B cell (primary cell): Measurements from ENCODE around the gene TSPAN9. TPM values are rescaled to one million over a fixed set of nuclear protein-coding genes. Genes with fewer than 3 reads are reported as not detected.

Source experiments
- ATAC-seq: fragments of 200-7000 bp; cut with Tn5 transposase; one replicate; pipeline ENCODE4 v1.10.0; 2021; ENCODE audit warnings: low read depth, mild to moderate bottlenecking, moderate number of reproducible peaks, moderate library complexity
- CTCF ChIA-PET: fragments of 350-600 bp; sonication (Branson Sonifier 250); formaldehyde crosslinking; loops from one replicate; lab custom pipeline; 2021; ENCODE audit warnings: antibody characterized with exemption, inconsistent platforms; lab: Charles Lee
- POLR2A ChIA-PET: fragments of 350-600 bp; sonication (Branson Sonifier 250); formaldehyde crosslinking; loops from one replicate; lab custom pipeline; 2021; ENCODE audit warnings: antibody characterized with exemption; lab: Charles Lee
- DNase-seq: peaks from one replicate; pipeline ENCODE4 v3.0.0; 2013
- H2AFZ ChIP-seq: 2 replicates; pipeline ENCODE4 v1.6.1; 2012; ENCODE audit warnings: mild to moderate bottlenecking, low read depth, low read length; ENCODE audit not compliant: insufficient read depth, poor library complexity, severe bottlenecking
- H3K27ac ChIP-seq, 2 donors: 1 replicate in 1 of 2; 2 replicates in 1 of 2; pipeline ENCODE4 v1.5.1; 2012 to 2013; ENCODE audit warnings: low read length in 2 of 2, mild to moderate bottlenecking in 2 of 2, moderate library complexity in 1 of 2
- H3K27me3 ChIP-seq, 4 experiments: fragments of 200-600 bp in 1 of 4; sonication (generic) in 1 of 4; replicated peaks in 1 of 4; 1 replicate in 2 of 4; 2 replicates in 2 of 4; pipeline versions ENCODE4 v1.6.1 to v1.7.0; 2013 to 2016; ENCODE audit warnings: low read length in 3 of 4, mild to moderate bottlenecking in 2 of 4, mixed read lengths in 1 of 4, moderate library complexity in 1 of 4; ENCODE audit not compliant: insufficient read depth in 4 of 4, control insufficient read depth in 3 of 4; ENCODE audit errors: control extremely low read depth in 1 of 4
- H3K36me3 ChIP-seq, 2 experiments: replicated peaks in 1 of 2; 1 replicate in 1 of 2; 2 replicates in 1 of 2; pipeline versions ENCODE4 v1.6.1 to v1.7.1; 2013; ENCODE audit warnings: low read length in 1 of 2; ENCODE audit not compliant: insufficient read depth in 2 of 2, control insufficient read depth in 1 of 2; ENCODE audit errors: control extremely low read depth in 1 of 2, extremely low read depth in 1 of 2
- H3K4me1 ChIP-seq, 2 donors: fragments of 200-600 bp in 1 of 2; sonication (generic) in 1 of 2; 1 replicate in 1 of 2; 2 replicates in 1 of 2; pipeline versions ENCODE4 v1.5.1 to v1.6.1; 2013 to 2017; ENCODE audit warnings: low read length in 2 of 2; ENCODE audit not compliant: control insufficient read depth in 2 of 2, insufficient read depth in 2 of 2
- H3K4me2 ChIP-seq: replicated peaks from 2 replicates; pipeline ENCODE3; 2012; ENCODE audit warnings: mild to moderate bottlenecking, low read depth, low read length; ENCODE audit not compliant: poor library complexity, severe bottlenecking
- H3K4me3 ChIP-seq, 5 experiments: fragments of 200-600 bp in 1 of 5; sonication (generic) in 1 of 5; 1 replicate in 3 of 5; 2 replicates in 2 of 5; pipeline versions ENCODE4 v1.5.1 to v1.7.0; 2011 to 2016; ENCODE audit warnings: low read length in 4 of 5, mild to moderate bottlenecking in 4 of 5, low read depth in 2 of 5, control low read depth in 1 of 5, moderate library complexity in 1 of 5; ENCODE audit not compliant: insufficient read depth in 1 of 5; ENCODE audit errors: control extremely low read depth in 1 of 5, extremely low read depth in 1 of 5
- H3K79me2 ChIP-seq: fragments of 200-600 bp; sonication (generic); one replicate; pipeline ENCODE4 v1.6.0; 2016; ENCODE audit warnings: low read length; ENCODE audit not compliant: control insufficient read depth, insufficient read depth
- H3K9ac ChIP-seq: fragments of 200-600 bp; sonication (generic); 2 replicates; pipeline ENCODE4 v1.6.1; 2017; ENCODE audit warnings: mild to moderate bottlenecking, low read length, moderate library complexity
- H3K9me3 ChIP-seq, 3 donors: one replicate each; pipeline versions ENCODE4 v1.6.1 to v1.7.1; 2013; ENCODE audit warnings: low read length in 2 of 3; ENCODE audit not compliant: control insufficient read depth in 2 of 3, insufficient read depth in 1 of 3; ENCODE audit errors: control extremely low read depth in 1 of 3
- H4K20me1 ChIP-seq: 2 replicates; pipeline ENCODE4 v1.6.0; 2012; ENCODE audit warnings: mild to moderate bottlenecking, low read length; ENCODE audit not compliant: insufficient read depth, control insufficient read depth, poor library complexity, severe bottlenecking
- H3K27ac Mint-ChIP-seq: one replicate; pipeline ENCODE4 v1.8.0; 2021; ENCODE audit warnings: mixed read lengths
- H3K27me3 Mint-ChIP-seq: one replicate; pipeline ENCODE4 v1.8.0; 2021; ENCODE audit warnings: mixed read lengths
- H3K4me1 Mint-ChIP-seq: one replicate; pipeline ENCODE4 v1.8.0; 2021; ENCODE audit warnings: mixed read lengths
- H3K4me3 Mint-ChIP-seq: one replicate; pipeline ENCODE4 v1.8.0; 2021; ENCODE audit warnings: mixed read lengths
- H3K9me3 Mint-ChIP-seq: one replicate; pipeline ENCODE4 v1.8.0; 2022; ENCODE audit warnings: mixed read lengths; ENCODE audit not compliant: insufficient read depth
- EZH2 ChIP-seq: IDR thresholded peaks from 2 replicates; pipeline ENCODE4 v1.6.1; 2012; ENCODE audit warnings: borderline replicate concordance, low read depth, mild to moderate bottlenecking, moderate library complexity, low read length; ENCODE audit not compliant: insufficient read depth, poor library complexity, severe bottlenecking
- WGBS: methylation state at CpG from one replicate; pipeline ENCODE4 v1.1.5; 2013; ENCODE audit warnings: missing lambda C conversion rate; ENCODE audit not compliant: insufficient coverage; 5-methylcytosine and 5-hydroxymethylcytosine counted together
- intact Hi-C: fragments of 100-400 bp; cut with micrococcal nuclease; formaldehyde crosslinking; loops from one replicate; pipeline ENCODE4 v1.10.0; 2022
- polyA plus RNA-seq: library from polyadenylated mRNA; depleted of rRNA; stranded (reverse); fragments of >200 nt; gene quantifications from 2 replicates; pipeline ENCODE4 v1.2.3, GENCODE V29; 2012
- total RNA-seq, 2 donors: library from RNA; stranded (reverse); fragments of 120-200 nt in 1 of 2; gene quantifications; 1 replicate in 1 of 2; 2 replicates in 1 of 2; pipeline versions ENCODE4 v1.2.3 to v1.2.4, GENCODE V29; 2013 to 2022
- TF ChIP-seq, protein P1 (sequence below): fragments of 200-600 bp; IDR thresholded peaks from one replicate; pipeline ENCODE4 v1.8.0; 2022; ENCODE audit warnings: antibody characterized with exemption, mild to moderate bottlenecking

Gene TSPAN9
- total and polyA plus RNA-seq, 2 donors (not counting 1 experiment from before 2014, with no cell fraction given), result 0.15 to 0.37 TPM

DNA sequence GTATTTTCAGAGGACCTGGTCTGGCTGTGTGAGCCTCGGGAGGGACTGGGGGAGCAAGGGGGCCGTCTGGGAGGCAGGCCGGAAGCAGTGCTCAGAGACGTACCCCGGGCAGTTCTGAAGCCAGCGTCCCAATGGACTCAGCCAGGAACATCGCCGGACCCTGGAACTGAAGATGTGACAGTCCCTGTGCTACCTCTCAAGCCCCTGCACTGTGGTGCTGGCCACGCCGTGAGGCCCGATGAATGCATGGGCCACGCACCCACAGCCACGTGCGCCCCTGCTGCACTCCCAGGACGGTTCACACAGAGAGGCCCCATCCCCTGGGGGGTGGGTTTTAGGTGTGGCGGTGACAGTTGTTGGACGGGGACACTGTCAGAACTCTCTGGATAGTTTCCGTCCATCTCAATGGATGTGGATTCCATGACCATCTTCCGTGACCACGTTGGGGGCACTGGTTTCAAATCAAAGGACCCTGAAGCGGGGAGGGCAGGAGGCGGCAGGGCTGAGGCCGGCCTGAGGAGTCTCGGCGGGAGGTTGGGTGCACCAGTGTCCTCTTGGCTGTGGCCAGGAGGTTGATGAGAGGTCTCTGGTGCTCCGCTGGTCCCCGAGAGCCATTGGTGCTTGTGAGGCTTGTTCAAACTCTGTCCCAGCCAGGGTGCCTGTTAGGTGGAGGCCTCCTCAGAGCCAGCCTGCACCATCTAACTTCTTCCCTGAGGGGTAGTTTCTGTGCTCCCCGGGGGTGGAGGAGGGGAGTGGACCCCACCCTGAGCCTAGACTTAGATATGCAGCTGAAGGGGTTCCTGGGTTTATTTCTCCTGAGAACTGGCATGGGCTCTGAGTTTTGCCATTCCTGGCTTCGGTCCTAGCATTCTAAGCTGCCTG lies 36.3 kb upstream of the TSPAN9 start:
- Histone ChIP-seq H3K79me2 (no peaks in the 10 kb centered on the region), H3K36me3 (no peaks in the 10 kb centered on the region), H3K27ac (no peak overlapping the region), H2AFZ (no peak overlapping the region), H3K4me1 (peaks cover 17% of the 10 kb centered on the region in 2 donors), H3K27me3 (peaks cover 0 to 24% (median 5%) of the 10 kb centered on the region in 4 experiments), H3K4me3 (no peak overlapping the region), H3K4me2 (no peak overlapping the region), H3K9ac (no peak overlapping the region), H3K9me3 (peaks cover 0 to 2% (median 0%) of the 10 kb centered on the region in 3 donors), H4K20me1 (no peaks in the 10 kb centered on the region)
- Mint-ChIP-seq H3K4me3 (no peak overlapping the region), H3K27me3 (peaks cover 31% of the 10 kb centered on the region), H3K9me3 (no peaks in the 10 kb centered on the region), H3K4me1 (peaks cover 30% of the 10 kb centered on the region), H3K27ac (no peak overlapping the region)
- ChIA-PET CTCF (interaction anchor here (0.6 to 1.8 kb wide), 8 partner anchors 11 to 358 kb away, joined by 3 to 10 read pairs (median 3); no protein-coding TSS in a partner anchor), POLR2A (no interaction called here)
- WGBS, result 94% methylated on average over 28 of the region's 29 CpGs
- ATAC-seq (no peak), DNase-seq (no peak)
- intact Hi-C loops, result loop anchor here (5.0 kb wide), 1 partner anchor 154 kb away; no protein-coding TSS in a partner anchor
- no peak for TF ChIP-seq EZH2
- TF ChIP-seq, protein P1, sequence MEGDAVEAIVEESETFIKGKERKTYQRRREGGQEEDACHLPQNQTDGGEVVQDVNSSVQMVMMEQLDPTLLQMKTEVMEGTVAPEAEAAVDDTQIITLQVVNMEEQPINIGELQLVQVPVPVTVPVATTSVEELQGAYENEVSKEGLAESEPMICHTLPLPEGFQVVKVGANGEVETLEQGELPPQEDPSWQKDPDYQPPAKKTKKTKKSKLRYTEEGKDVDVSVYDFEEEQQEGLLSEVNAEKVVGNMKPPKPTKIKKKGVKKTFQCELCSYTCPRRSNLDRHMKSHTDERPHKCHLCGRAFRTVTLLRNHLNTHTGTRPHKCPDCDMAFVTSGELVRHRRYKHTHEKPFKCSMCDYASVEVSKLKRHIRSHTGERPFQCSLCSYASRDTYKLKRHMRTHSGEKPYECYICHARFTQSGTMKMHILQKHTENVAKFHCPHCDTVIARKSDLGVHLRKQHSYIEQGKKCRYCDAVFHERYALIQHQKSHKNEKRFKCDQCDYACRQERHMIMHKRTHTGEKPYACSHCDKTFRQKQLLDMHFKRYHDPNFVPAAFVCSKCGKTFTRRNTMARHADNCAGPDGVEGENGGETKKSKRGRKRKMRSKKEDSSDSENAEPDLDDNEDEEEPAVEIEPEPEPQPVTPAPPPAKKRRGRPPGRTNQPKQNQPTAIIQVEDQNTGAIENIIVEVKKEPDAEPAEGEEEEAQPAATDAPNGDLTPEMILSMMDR, result no peak
